GM23338 (cell line): Measurements from ENCODE around the gene RNF13. TPM values are rescaled to one million over a fixed set of nuclear protein-coding genes. Genes with fewer than 3 reads are reported as not detected.

Source experiments
- ATAC-seq: fragments of 200-7000 bp; cut with Tn5 transposase; 3 replicates; pipeline ENCODE4 v1.9.1; 2020
- DNase-seq: peaks from one replicate; pipeline ENCODE4 v3.0.0-alpha.2; 2015; ENCODE audit warnings: low spot score
- H2AFZ ChIP-seq: fragments of 200-600 bp; sonication (generic); 2 replicates; pipeline ENCODE4 v1.8.0; 2016; ENCODE audit warnings: antibody characterized with exemption, mild to moderate bottlenecking, moderate library complexity
- H3F3A ChIP-seq: fragments of 200-600 bp; sonication (generic); replicated peaks from 2 replicates; pipeline ENCODE4 v1.8.0; 2017; ENCODE audit warnings: antibody characterized with exemption, mixed run types, low read depth
- H3K27ac ChIP-seq: fragments of 200-600 bp; sonication (generic); 2 replicates; pipeline ENCODE4 v1.6.1; 2016; ENCODE audit warnings: low read depth
- H3K27me3 ChIP-seq: fragments of 200-600 bp; sonication (generic); 2 replicates; pipeline ENCODE4 v1.8.0; 2016; ENCODE audit warnings: mild to moderate bottlenecking, mixed run types, moderate library complexity; ENCODE audit not compliant: insufficient read depth
- H3K36me3 ChIP-seq: fragments of 200-600 bp; sonication (generic); 2 replicates; pipeline ENCODE4 v1.8.0; 2016; ENCODE audit warnings: mild to moderate bottlenecking; ENCODE audit not compliant: insufficient read depth
- H3K4me1 ChIP-seq: fragments of 200-600 bp; sonication (generic); 2 replicates; pipeline ENCODE4 v1.8.0; 2016; ENCODE audit warnings: mild to moderate bottlenecking, moderate library complexity; ENCODE audit not compliant: insufficient read depth
- H3K4me2 ChIP-seq: fragments of 200-600 bp; sonication (generic); 2 replicates; pipeline ENCODE4 v1.7.1; 2017; ENCODE audit warnings: mixed run types
- H3K4me3 ChIP-seq: fragments of 200-600 bp; sonication (generic); 2 replicates; pipeline ENCODE4 v1.6.1; 2016; ENCODE audit warnings: mixed run types
- H3K79me2 ChIP-seq: fragments of 200-600 bp; sonication (generic); replicated peaks from 2 replicates; pipeline ENCODE4 v1.8.0; 2017; ENCODE audit warnings: mild to moderate bottlenecking; ENCODE audit not compliant: insufficient read depth
- H3K9me2 ChIP-seq: fragments of 200-600 bp; sonication (generic); 2 replicates; pipeline ENCODE4 v1.8.0; 2017; ENCODE audit not compliant: insufficient read depth
- H4K20me1 ChIP-seq: fragments of 200-600 bp; sonication (generic); replicated peaks from 2 replicates; pipeline ENCODE4 v1.8.0; 2017; ENCODE audit warnings: mild to moderate bottlenecking; ENCODE audit not compliant: insufficient read depth
- H3K27ac Mint-ChIP-seq: 2 replicates; pipeline ENCODE4 v1.8.0; 2020; ENCODE audit warnings: inconsistent platforms, mild to moderate bottlenecking, moderate library complexity, mixed read lengths
- H3K27me3 Mint-ChIP-seq: 3 replicates; pipeline ENCODE4 v1.8.0; 2022; ENCODE audit warnings: low read depth, mild to moderate bottlenecking, moderate library complexity, mixed read lengths, inconsistent platforms; ENCODE audit not compliant: insufficient read depth, poor library complexity
- H3K36me3 Mint-ChIP-seq: 3 replicates; pipeline ENCODE4 v1.8.0; 2021; ENCODE audit warnings: low read depth, mild to moderate bottlenecking, inconsistent platforms, moderate library complexity, mixed read lengths
- H3K4me1 Mint-ChIP-seq: 3 replicates; pipeline ENCODE4 v1.8.0; 2020; ENCODE audit warnings: mild to moderate bottlenecking, inconsistent platforms, mixed read lengths
- H3K4me3 Mint-ChIP-seq: 3 replicates; pipeline ENCODE4 v1.8.0; 2021; ENCODE audit warnings: moderate library complexity, mild to moderate bottlenecking, inconsistent platforms, mixed read lengths
- H3K9me3 Mint-ChIP-seq: 3 replicates; pipeline ENCODE4 v1.8.0; 2020; ENCODE audit warnings: moderate library complexity, mild to moderate bottlenecking, inconsistent platforms, mixed read lengths
- CTCF ChIP-seq, 2 experiments: fragments of 200-600 bp in 1 of 2; sonication (generic) in 1 of 2; conservative IDR thresholded peaks; 2 replicates each; pipeline versions ENCODE4 v1.5.1 to v1.6.1; 2016 to 2017; ENCODE audit warnings: antibody characterized with exemption in 2 of 2, low read depth in 2 of 2, mild to moderate bottlenecking in 2 of 2, moderate library complexity in 1 of 2
- ETS1 ChIP-seq: IDR thresholded peaks from 2 replicates; pipeline ENCODE4 v1.6.1; 2016; ENCODE audit warnings: antibody characterized with exemption
- EZH2 ChIP-seq: fragments of 200-600 bp; sonication (generic); IDR thresholded peaks from one replicate; pipeline ENCODE4 v1.8.0; 2017; ENCODE audit warnings: antibody characterized with exemption, mild to moderate bottlenecking, low read depth; ENCODE audit not compliant: unreplicated experiment
- EZH2phosphoT487 ChIP-seq: fragments of 200-600 bp; sonication (generic); IDR thresholded peaks from one replicate; pipeline ENCODE4 v1.8.1; 2018; ENCODE audit warnings: antibody characterized with exemption; ENCODE audit not compliant: unreplicated experiment
- POLR2AphosphoS5 ChIP-seq: IDR thresholded peaks from 2 replicates; pipeline ENCODE4 v1.6.1; 2016; ENCODE audit warnings: antibody characterized with exemption, low read depth
- STAT1 ChIP-seq: IDR thresholded peaks from one replicate; pipeline ENCODE4 v1.6.1; 2016; ENCODE audit warnings: antibody characterized with exemption; ENCODE audit not compliant: unreplicated experiment
- ZNF114 ChIP-seq: fragments of 250-450 bp; sonication (Bioruptor Pico); IDR thresholded peaks from 2 replicates; pipeline ENCODE4 v1.5.0; 2020; ENCODE audit warnings: mild to moderate bottlenecking, moderate library complexity
- polyA plus RNA-seq: library from polyadenylated mRNA; unstranded; fragments of >200 nt; fragmentation: Nextera tagmentation; extraction: Ambion mirVana; gene quantifications from 2 replicates; pipeline ENCODE4 v1.2.1, GENCODE V29; 2016
- total RNA-seq: library from RNA; depleted of rRNA; stranded (reverse); fragments of >200 nt; shearing (Covaris generic); gene quantifications from 2 replicates; pipeline ENCODE4 v1.2.3, GENCODE V29; 2014
- TF ChIP-seq, protein P1 (sequence below): fragments of 250-450 bp; sonication (Bioruptor Pico); IDR thresholded peaks from 2 replicates; pipeline ENCODE4 v1.5.0; 2020; ENCODE audit warnings: mild to moderate bottlenecking, moderate library complexity

The RNF13 gene
- total and polyA plus RNA-seq, 2 experiments from 2014 or later, result 46.3 to 101 TPM

DNA sequence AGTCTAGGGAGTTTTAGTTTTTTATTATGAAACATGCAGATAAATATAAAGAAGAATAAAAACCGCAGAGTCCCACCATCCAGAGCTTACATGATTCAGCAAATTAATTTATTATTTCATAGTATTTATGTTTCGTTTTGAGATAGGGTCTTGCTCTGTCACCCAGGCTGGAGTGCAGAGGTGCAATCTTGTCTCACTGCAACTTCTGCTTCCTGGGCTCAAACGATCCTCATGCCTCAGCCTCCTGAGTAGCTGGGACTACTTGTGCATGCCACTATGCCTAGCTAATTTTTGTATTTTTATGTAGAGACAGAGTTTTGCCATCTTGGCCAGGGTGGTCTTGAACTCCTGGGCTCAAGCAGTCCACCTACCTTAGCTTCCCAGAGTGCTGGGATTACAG, 13.6 kb downstream of the RNF13 start (continued):
- TF ChIP-seq, protein P1, sequence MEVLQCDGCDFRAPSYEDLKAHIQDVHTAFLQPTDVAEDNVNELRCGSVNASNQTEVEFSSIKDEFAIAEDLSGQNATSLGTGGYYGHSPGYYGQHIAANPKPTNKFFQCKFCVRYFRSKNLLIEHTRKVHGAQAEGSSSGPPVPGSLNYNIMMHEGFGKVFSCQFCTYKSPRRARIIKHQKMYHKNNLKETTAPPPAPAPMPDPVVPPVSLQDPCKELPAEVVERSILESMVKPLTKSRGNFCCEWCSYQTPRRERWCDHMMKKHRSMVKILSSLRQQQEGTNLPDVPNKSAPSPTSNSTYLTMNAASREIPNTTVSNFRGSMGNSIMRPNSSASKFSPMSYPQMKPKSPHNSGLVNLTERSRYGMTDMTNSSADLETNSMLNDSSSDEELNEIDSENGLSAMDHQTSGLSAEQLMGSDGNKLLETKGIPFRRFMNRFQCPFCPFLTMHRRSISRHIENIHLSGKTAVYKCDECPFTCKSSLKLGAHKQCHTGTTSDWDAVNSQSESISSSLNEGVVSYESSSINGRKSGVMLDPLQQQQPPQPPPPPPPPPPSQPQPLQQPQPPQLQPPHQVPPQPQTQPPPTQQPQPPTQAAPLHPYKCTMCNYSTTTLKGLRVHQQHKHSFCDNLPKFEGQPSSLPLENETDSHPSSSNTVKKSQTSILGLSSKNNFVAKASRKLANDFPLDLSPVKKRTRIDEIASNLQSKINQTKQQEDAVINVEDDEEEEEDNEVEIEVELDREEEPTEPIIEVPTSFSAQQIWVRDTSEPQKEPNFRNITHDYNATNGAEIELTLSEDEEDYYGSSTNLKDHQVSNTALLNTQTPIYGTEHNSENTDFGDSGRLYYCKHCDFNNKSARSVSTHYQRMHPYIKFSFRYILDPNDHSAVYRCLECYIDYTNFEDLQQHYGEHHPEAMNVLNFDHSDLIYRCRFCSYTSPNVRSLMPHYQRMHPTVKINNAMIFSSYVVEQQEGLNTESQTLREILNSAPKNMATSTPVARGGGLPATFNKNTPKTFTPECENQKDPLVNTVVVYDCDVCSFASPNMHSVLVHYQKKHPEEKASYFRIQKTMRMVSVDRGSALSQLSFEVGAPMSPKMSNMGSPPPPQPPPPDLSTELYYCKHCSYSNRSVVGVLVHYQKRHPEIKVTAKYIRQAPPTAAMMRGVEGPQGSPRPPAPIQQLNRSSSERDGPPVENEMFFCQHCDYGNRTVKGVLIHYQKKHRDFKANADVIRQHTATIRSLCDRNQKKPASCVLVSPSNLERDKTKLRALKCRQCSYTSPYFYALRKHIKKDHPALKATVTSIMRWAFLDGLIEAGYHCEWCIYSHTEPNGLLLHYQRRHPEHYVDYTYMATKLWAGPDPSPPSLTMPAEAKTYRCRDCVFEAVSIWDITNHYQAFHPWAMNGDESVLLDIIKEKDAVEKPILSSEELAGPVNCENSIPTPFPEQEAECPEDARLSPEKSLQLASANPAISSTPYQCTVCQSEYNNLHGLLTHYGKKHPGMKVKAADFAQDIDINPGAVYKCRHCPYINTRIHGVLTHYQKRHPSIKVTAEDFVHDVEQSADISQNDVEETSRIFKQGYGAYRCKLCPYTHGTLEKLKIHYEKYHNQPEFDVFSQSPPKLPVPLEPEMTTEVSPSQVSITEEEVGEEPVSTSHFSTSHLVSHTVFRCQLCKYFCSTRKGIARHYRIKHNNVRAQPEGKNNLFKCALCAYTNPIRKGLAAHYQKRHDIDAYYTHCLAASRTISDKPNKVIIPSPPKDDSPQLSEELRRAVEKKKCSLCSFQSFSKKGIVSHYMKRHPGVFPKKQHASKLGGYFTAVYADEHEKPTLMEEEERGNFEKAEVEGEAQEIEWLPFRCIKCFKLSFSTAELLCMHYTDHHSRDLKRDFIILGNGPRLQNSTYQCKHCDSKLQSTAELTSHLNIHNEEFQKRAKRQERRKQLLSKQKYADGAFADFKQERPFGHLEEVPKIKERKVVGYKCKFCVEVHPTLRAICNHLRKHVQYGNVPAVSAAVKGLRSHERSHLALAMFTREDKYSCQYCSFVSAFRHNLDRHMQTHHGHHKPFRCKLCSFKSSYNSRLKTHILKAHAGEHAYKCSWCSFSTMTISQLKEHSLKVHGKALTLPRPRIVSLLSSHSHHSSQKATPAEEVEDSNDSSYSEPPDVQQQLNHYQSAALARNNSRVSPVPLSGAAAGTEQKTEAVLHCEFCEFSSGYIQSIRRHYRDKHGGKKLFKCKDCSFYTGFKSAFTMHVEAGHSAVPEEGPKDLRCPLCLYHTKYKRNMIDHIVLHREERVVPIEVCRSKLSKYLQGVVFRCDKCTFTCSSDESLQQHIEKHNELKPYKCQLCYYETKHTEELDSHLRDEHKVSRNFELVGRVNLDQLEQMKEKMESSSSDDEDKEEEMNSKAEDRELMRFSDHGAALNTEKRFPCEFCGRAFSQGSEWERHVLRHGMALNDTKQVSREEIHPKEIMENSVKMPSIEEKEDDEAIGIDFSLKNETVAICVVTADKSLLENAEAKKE, result no peak
- TF ChIP-seq CTCF (conservative IDR thresholded peaks at IDR 0.05; ENCODE audit: low read depth in 2 of 2) (no peak), ETS1 (no peak), EZH2 (no peak), STAT1 (no peak), EZH2phosphoT487 (no peak), ZNF114 (CRISPR knock-in tag) (no peak)

- H3K4me3 ChIP-seq, result no peak overlapping the region
- peaks cover 10% of the 10 kb centered on the region for H3K4me1 ChIP-seq
- no peak for DNase-seq
- Mint-ChIP-seq H3K27me3 (peaks cover 3% of the 10 kb centered on the region), H3K9me3 (peaks cover 46% of the 10 kb centered on the region), H3K36me3 (peaks cover 48% of the 10 kb centered on the region), H3K4me1 (peaks cover 13% of the 10 kb centered on the region), H3K4me3 (no peak overlapping the region), H3K27ac (no peak overlapping the region)
- no peak overlapping the region for H3K27ac ChIP-seq
- H3K27me3 ChIP-seq, result no peaks in the 10 kb centered on the region
- no peaks in the 10 kb centered on the region for H4K20me1 ChIP-seq
- H3F3A ChIP-seq, result no peaks in the 10 kb centered on the region
- H3K9me2 ChIP-seq, result no peaks in the 10 kb centered on the region
- no peak overlapping the region for H3K4me2 ChIP-seq
- ATAC-seq, result no peak
- H3K36me3 ChIP-seq, result peaks cover 28% of the 10 kb centered on the region
- no peak overlapping the region for H2AFZ ChIP-seq
- peaks cover 94% of the 10 kb centered on the region for H3K79me2 ChIP-seq
- TF ChIP-seq, protein P1, result no peak
- TF ChIP-seq POLR2AphosphoS5, result no peak
Observed at GRCh38 chr3:149828390-149828789, 15.4 kb downstream of the RNF13 start.
